B cell (primary cell): ENCODE data around the gene TERB1. TPM values are rescaled to one million over a fixed set of nuclear protein-coding genes. Genes with fewer than 3 reads are reported as not detected.
A peak's percentile ranks its signal among the peaks of the same experiment; 100 is the strongest.

Experiments
- ATAC-seq: fragments of 200-7000 bp; cut with Tn5 transposase; one replicate; pipeline ENCODE4 v1.10.0; 2021; ENCODE audit warnings: low read depth, mild to moderate bottlenecking, moderate number of reproducible peaks, moderate library complexity
- CTCF ChIA-PET: fragments of 350-600 bp; sonication (Branson Sonifier 250); formaldehyde crosslinking; loops from one replicate; lab custom pipeline; 2021; ENCODE audit warnings: antibody characterized with exemption, inconsistent platforms; lab: Charles Lee
- POLR2A ChIA-PET: fragments of 350-600 bp; sonication (Branson Sonifier 250); formaldehyde crosslinking; loops from one replicate; lab custom pipeline; 2021; ENCODE audit warnings: antibody characterized with exemption; lab: Charles Lee
- DNase-seq: peaks from one replicate; pipeline ENCODE4 v3.0.0; 2013
- H2AFZ ChIP-seq: 2 replicates; pipeline ENCODE4 v1.6.1; 2012; ENCODE audit warnings: mild to moderate bottlenecking, low read depth, low read length; ENCODE audit not compliant: insufficient read depth, poor library complexity, severe bottlenecking
- H3K27ac ChIP-seq, 2 donors: 1 replicate in 1 of 2; 2 replicates in 1 of 2; pipeline ENCODE4 v1.5.1; 2012 to 2013; ENCODE audit warnings: low read length in 2 of 2, mild to moderate bottlenecking in 2 of 2, moderate library complexity in 1 of 2
- H3K27me3 ChIP-seq, 4 experiments: fragments of 200-600 bp in 1 of 4; sonication (generic) in 1 of 4; replicated peaks in 1 of 4; 1 replicate in 2 of 4; 2 replicates in 2 of 4; pipeline versions ENCODE4 v1.6.1 to v1.7.0; 2013 to 2016; ENCODE audit warnings: low read length in 3 of 4, mild to moderate bottlenecking in 2 of 4, mixed read lengths in 1 of 4, moderate library complexity in 1 of 4; ENCODE audit not compliant: insufficient read depth in 4 of 4, control insufficient read depth in 3 of 4; ENCODE audit errors: control extremely low read depth in 1 of 4
- H3K36me3 ChIP-seq, 2 experiments: replicated peaks in 1 of 2; 1 replicate in 1 of 2; 2 replicates in 1 of 2; pipeline versions ENCODE4 v1.6.1 to v1.7.1; 2013; ENCODE audit warnings: low read length in 1 of 2; ENCODE audit not compliant: insufficient read depth in 2 of 2, control insufficient read depth in 1 of 2; ENCODE audit errors: control extremely low read depth in 1 of 2, extremely low read depth in 1 of 2
- H3K4me1 ChIP-seq, 2 donors: fragments of 200-600 bp in 1 of 2; sonication (generic) in 1 of 2; 1 replicate in 1 of 2; 2 replicates in 1 of 2; pipeline versions ENCODE4 v1.5.1 to v1.6.1; 2013 to 2017; ENCODE audit warnings: low read length in 2 of 2; ENCODE audit not compliant: control insufficient read depth in 2 of 2, insufficient read depth in 2 of 2
- H3K4me2 ChIP-seq: replicated peaks from 2 replicates; pipeline ENCODE3; 2012; ENCODE audit warnings: mild to moderate bottlenecking, low read depth, low read length; ENCODE audit not compliant: poor library complexity, severe bottlenecking
- H3K4me3 ChIP-seq, 5 experiments: fragments of 200-600 bp in 1 of 5; sonication (generic) in 1 of 5; 1 replicate in 3 of 5; 2 replicates in 2 of 5; pipeline versions ENCODE4 v1.5.1 to v1.7.0; 2011 to 2016; ENCODE audit warnings: low read length in 4 of 5, mild to moderate bottlenecking in 4 of 5, low read depth in 2 of 5, control low read depth in 1 of 5, moderate library complexity in 1 of 5; ENCODE audit not compliant: insufficient read depth in 1 of 5; ENCODE audit errors: control extremely low read depth in 1 of 5, extremely low read depth in 1 of 5
- H3K79me2 ChIP-seq: fragments of 200-600 bp; sonication (generic); one replicate; pipeline ENCODE4 v1.6.0; 2016; ENCODE audit warnings: low read length; ENCODE audit not compliant: control insufficient read depth, insufficient read depth
- H3K9ac ChIP-seq: fragments of 200-600 bp; sonication (generic); 2 replicates; pipeline ENCODE4 v1.6.1; 2017; ENCODE audit warnings: mild to moderate bottlenecking, low read length, moderate library complexity
- H3K9me3 ChIP-seq, 3 donors: one replicate each; pipeline versions ENCODE4 v1.6.1 to v1.7.1; 2013; ENCODE audit warnings: low read length in 2 of 3; ENCODE audit not compliant: control insufficient read depth in 2 of 3, insufficient read depth in 1 of 3; ENCODE audit errors: control extremely low read depth in 1 of 3
- H4K20me1 ChIP-seq: 2 replicates; pipeline ENCODE4 v1.6.0; 2012; ENCODE audit warnings: mild to moderate bottlenecking, low read length; ENCODE audit not compliant: insufficient read depth, control insufficient read depth, poor library complexity, severe bottlenecking
- H3K27ac Mint-ChIP-seq: one replicate; pipeline ENCODE4 v1.8.0; 2021; ENCODE audit warnings: mixed read lengths
- H3K27me3 Mint-ChIP-seq: one replicate; pipeline ENCODE4 v1.8.0; 2021; ENCODE audit warnings: mixed read lengths
- H3K4me1 Mint-ChIP-seq: one replicate; pipeline ENCODE4 v1.8.0; 2021; ENCODE audit warnings: mixed read lengths
- H3K4me3 Mint-ChIP-seq: one replicate; pipeline ENCODE4 v1.8.0; 2021; ENCODE audit warnings: mixed read lengths
- H3K9me3 Mint-ChIP-seq: one replicate; pipeline ENCODE4 v1.8.0; 2022; ENCODE audit warnings: mixed read lengths; ENCODE audit not compliant: insufficient read depth
- CTCF ChIP-seq: fragments of 200-600 bp; IDR thresholded peaks from one replicate; pipeline ENCODE4 v1.8.0; 2022; ENCODE audit warnings: antibody characterized with exemption, mild to moderate bottlenecking
- EZH2 ChIP-seq: IDR thresholded peaks from 2 replicates; pipeline ENCODE4 v1.6.1; 2012; ENCODE audit warnings: borderline replicate concordance, low read depth, mild to moderate bottlenecking, moderate library complexity, low read length; ENCODE audit not compliant: insufficient read depth, poor library complexity, severe bottlenecking
- WGBS: methylation state at CpG from one replicate; pipeline ENCODE4 v1.1.5; 2013; ENCODE audit warnings: missing lambda C conversion rate; ENCODE audit not compliant: insufficient coverage; 5-methylcytosine and 5-hydroxymethylcytosine counted together
- intact Hi-C: fragments of 100-400 bp; cut with micrococcal nuclease; formaldehyde crosslinking; loops from one replicate; pipeline ENCODE4 v1.10.0; 2022
- polyA plus RNA-seq: library from polyadenylated mRNA; depleted of rRNA; stranded (reverse); fragments of >200 nt; gene quantifications from 2 replicates; pipeline ENCODE4 v1.2.3, GENCODE V29; 2012
- total RNA-seq, 2 donors: library from RNA; stranded (reverse); fragments of 120-200 nt in 1 of 2; gene quantifications; 1 replicate in 1 of 2; 2 replicates in 1 of 2; pipeline versions ENCODE4 v1.2.3 to v1.2.4, GENCODE V29; 2013 to 2022

TERB1 gene
- total and polyA plus RNA-seq, 2 donors (not counting 1 experiment from before 2014, with no cell fraction given), result 0.71 TPM; not detected in 1

GRCh38 chr16:66832661-66833305 lies 31.4 kb upstream of the TERB1 start:
- peak overlapping the region; percentile 15 for H3K4me3 Mint-ChIP-seq
- DNase-seq (no peak), ATAC-seq (no peak)
- Histone ChIP-seq H3K4me1 (peaks cover 10 to 22% of the 10 kb centered on the region in 2 donors), H3K27ac (no peak overlapping the region), H3K9ac (no peak overlapping the region), H4K20me1 (peaks cover 16% of the 10 kb centered on the region), H2AFZ (no peak overlapping the region), H3K27me3 (peaks cover 0 to 3% (median 1%) of the 10 kb centered on the region in 4 experiments), H3K36me3 (peaks cover 0 to 2% of the 10 kb centered on the region in 2 experiments), H3K4me2 (no peak overlapping the region), H3K4me3 (no peak overlapping the region), H3K9me3 (no peaks in the 10 kb centered on the region), H3K79me2 (peaks cover 27% of the 10 kb centered on the region)
- POLR2A ChIA-PET, result no interaction called here
- CTCF ChIA-PET, result interaction anchor here (2.0 to 4.0 kb wide), 2 partner anchors 35 to 39 kb away, joined by 9 to 30 read pairs; no protein-coding TSS in a partner anchor
- TF ChIP-seq EZH2 (no peak), CTCF (no peak)
- H3K4me1 Mint-ChIP-seq, result peaks cover 20% of the 10 kb centered on the region
- no peak overlapping the region for H3K27ac Mint-ChIP-seq
- 100% methylated on average over 1 of the region's 7 CpGs for WGBS
- peaks cover 8% of the 10 kb centered on the region for H3K27me3 Mint-ChIP-seq
- H3K9me3 Mint-ChIP-seq, result no peaks in the 10 kb centered on the region
- intact Hi-C loops, result no loop called here

GRCh38 chr16:66832190-66832589 lies 30.8 kb upstream of the TERB1 start:
- intact Hi-C loops, result no loop called here
- H2AFZ ChIP-seq, result no peak overlapping the region
- no peaks in the 10 kb centered on the region for H3K9me3 Mint-ChIP-seq

More at GRCh38 chr16:66832190-66832589, 30.8 kb upstream of the TERB1 start:
- ATAC-seq (no peak), DNase-seq (no peak)
- H3K4me1 Mint-ChIP-seq, result peaks cover 22% of the 10 kb centered on the region
- Histone ChIP-seq H4K20me1 (peaks cover 16% of the 10 kb centered on the region), H3K9me3 (no peaks in the 10 kb centered on the region), H3K9ac (no peak overlapping the region), H3K4me1 (peaks cover 10 to 22% of the 10 kb centered on the region in 2 donors), H3K4me2 (no peak overlapping the region), H3K4me3 (no peak overlapping the region), H3K27me3 (peaks cover 0 to 3% (median 1%) of the 10 kb centered on the region in 4 experiments), H3K36me3 (peaks cover 0 to 3% of the 10 kb centered on the region in 2 experiments), H3K27ac (no peak overlapping the region), H3K79me2 (peaks cover 31% of the 10 kb centered on the region)
- no peak overlapping the region for H3K27ac Mint-ChIP-seq
- no peak overlapping the region for H3K4me3 Mint-ChIP-seq
- ChIA-PET POLR2A (no interaction called here), CTCF (interaction anchor here (2.5 to 4.0 kb wide), 2 partner anchors 10 to 40 kb away, joined by 16 to 30 read pairs; partner anchors contain the start of gene CA7)
- no CpG with 5 or more reads among the region's 3 CpGs for WGBS
- no peak for TF ChIP-seq CTCF
- TF ChIP-seq EZH2, result no peak
- H3K27me3 Mint-ChIP-seq, result peaks cover 8% of the 10 kb centered on the region
